ENCODE measurements around the gene NFIA. TPM values are rescaled to one million over a fixed set of nuclear protein-coding genes. Genes with fewer than 3 reads are reported as not detected.

Gene NFIA
- total RNA-seq, 1 experiment from 2014 or later = 12.7 TPM

- CTCF ChIA-PET = no interaction called here
- TF ChIP-seq CTCF (conservative IDR thresholded peaks at IDR 0.05; ENCODE audit: low read depth, low read length) (no peak), EZH2phosphoT487 (IDR thresholded peaks at IDR 0.05; ENCODE audit: borderline replicate concordance, low read length) (no peak), EZH2 (IDR thresholded peaks at IDR 0.05; ENCODE audit: low read length, unreplicated experiment) (no peak)
- no peak for DNase-seq
- Histone ChIP-seq H3K27me3 (ENCODE audit: low read length) (no peaks in the 10 kb centered on the region), H2AFZ (ENCODE audit: low read length) (no peak overlapping the region), H3F3A (ENCODE audit: low read length, unreplicated experiment) (no peaks in the 10 kb centered on the region), H4K20me1 (ENCODE audit: low read length) (no peaks in the 10 kb centered on the region), H3K9me3 (ENCODE audit: low read length) (no peaks in the 10 kb centered on the region), H3K79me2 (ENCODE audit: low read length) (no peaks in the 10 kb centered on the region), H3K4me2 (ENCODE audit: low read length) (no peak overlapping the region), H3K9ac (ENCODE audit: low read length) (no peak overlapping the region), H3K9me2 (replicated peaks; ENCODE audit: low read length) (no peaks in the 10 kb centered on the region), H3K4me1 (ENCODE audit: insufficient read depth, low read length) (peaks cover 17% of the 10 kb centered on the region), H3K36me3 (ENCODE audit: low read depth, low read length) (no peaks in the 10 kb centered on the region), H3K27ac (ENCODE audit: low read length) (no peak overlapping the region), H3K4me3 (ENCODE audit: low read length) (no peak overlapping the region)
- ATAC-seq = no peak
- intact Hi-C loops (cut with micrococcal nuclease) = no loop called here
- POLR2A ChIA-PET (ENCODE audit: unreplicated experiment) = interaction anchor here (0.5 kb wide), 1 partner anchor 118 kb away, joined by 3 read pairs; no protein-coding TSS in a partner anchor
- BruUV-seq (replicated peaks) = no TSS peak
These were observed 152.2 kb downstream of the NFIA start for GRCh38 chr1:61234587-61234919.

DNA sequence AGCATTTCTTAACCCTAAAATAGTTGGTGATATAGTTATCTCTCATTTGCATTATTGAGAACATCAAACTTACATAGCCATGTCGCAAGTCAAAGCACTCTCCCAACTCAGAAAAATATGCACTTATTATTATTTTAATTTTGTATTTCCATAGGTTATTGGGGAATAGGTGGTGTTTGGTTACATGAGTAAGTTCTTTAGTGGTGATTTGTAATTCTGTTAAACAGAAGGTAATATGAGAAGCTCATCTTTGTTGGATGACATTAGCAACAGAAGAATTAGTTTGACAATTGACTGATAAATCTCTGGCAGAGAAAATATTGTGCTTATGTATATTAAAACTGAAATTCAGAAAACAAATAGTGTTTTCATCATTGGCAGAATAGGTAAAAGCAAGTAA lies 154.8 kb downstream of the NFIA start:
- Histone ChIP-seq H3K79me2 (ENCODE audit: low read length) (no peaks in the 10 kb centered on the region), H2AFZ (ENCODE audit: low read length) (no peak overlapping the region), H3K9me2 (replicated peaks; ENCODE audit: low read length) (no peaks in the 10 kb centered on the region), H4K20me1 (ENCODE audit: low read length) (no peaks in the 10 kb centered on the region), H3K4me3 (ENCODE audit: low read length) (no peak overlapping the region), H3K4me2 (ENCODE audit: low read length) (peak overlapping the region; percentile 37), H3K36me3 (ENCODE audit: low read depth, low read length) (no peaks in the 10 kb centered on the region), H3K9ac (ENCODE audit: low read length) (no peak overlapping the region), H3K9me3 (ENCODE audit: low read length) (no peaks in the 10 kb centered on the region), H3F3A (ENCODE audit: low read length, unreplicated experiment) (no peaks in the 10 kb centered on the region), H3K4me1 (ENCODE audit: insufficient read depth, low read length) (peaks cover 29% of the 10 kb centered on the region), H3K27me3 (ENCODE audit: low read length) (no peaks in the 10 kb centered on the region), H3K27ac (ENCODE audit: low read length) (no peak overlapping the region)
- TF ChIP-seq CTCF (conservative IDR thresholded peaks at IDR 0.05; ENCODE audit: low read depth, low read length) = no peak
- no peak for TF ChIP-seq EZH2 (IDR thresholded peaks at IDR 0.05; ENCODE audit: low read length, unreplicated experiment)
- TF ChIP-seq EZH2phosphoT487 (IDR thresholded peaks at IDR 0.05; ENCODE audit: borderline replicate concordance, low read length) = no peak
- POLR2A ChIA-PET (ENCODE audit: unreplicated experiment) = interaction anchor here (0.5 to 0.6 kb wide), 2 partner anchors 63 to 226 kb away, joined by 3 to 5 read pairs; no protein-coding TSS in a partner anchor
- DNase-seq (peak; percentile 45), ATAC-seq (peak; percentile 62)
- no TSS peak for BruUV-seq (replicated peaks)
- intact Hi-C loops (cut with micrococcal nuclease) = no loop called here
- CTCF ChIA-PET = no interaction called here

DNA sequence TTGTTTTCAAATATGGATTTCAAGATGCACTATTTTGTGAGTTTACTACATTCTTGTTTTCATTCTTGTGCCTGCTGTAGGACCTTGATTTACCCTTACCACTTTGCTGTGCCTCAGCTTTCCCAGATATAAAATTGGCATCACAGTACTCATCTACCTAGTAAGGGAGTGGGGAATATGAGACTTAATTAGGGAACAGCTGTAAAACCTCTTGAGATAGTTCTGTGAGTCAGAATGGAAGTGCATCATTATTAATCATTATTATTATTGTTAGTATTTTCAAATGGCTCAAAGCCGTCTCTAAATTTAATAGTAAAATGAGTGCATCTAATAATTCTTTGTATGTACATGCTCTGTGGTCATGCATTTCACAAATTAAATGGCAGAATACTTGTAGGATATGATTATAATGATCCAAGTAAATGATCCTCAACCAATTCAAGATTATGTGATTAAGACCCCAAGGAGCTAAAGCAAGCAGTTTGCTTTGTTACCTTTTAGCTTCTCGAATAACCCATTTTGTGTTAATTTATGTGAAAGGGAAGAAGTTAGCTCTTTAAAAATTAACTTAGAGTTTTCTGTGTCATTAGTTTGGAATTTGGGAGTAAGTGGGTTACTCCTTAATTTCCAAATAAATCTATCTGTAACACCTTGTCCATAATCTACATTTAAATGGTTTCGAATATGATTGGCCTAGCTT lies 155.4 kb downstream of the NFIA start:
- H3K9me2 ChIP-seq (replicated peaks; ENCODE audit: low read length) = no peaks in the 10 kb centered on the region
- no peak overlapping the region for H3K9ac ChIP-seq (ENCODE audit: low read length)
- H3K27me3 ChIP-seq (ENCODE audit: low read length) = no peaks in the 10 kb centered on the region
- ChIA-PET POLR2A (ENCODE audit: unreplicated experiment) (interaction anchor here (0.5 to 0.9 kb wide), 3 partner anchors 62 to 225 kb away, joined by 3 to 5 read pairs (median 4); no protein-coding TSS in a partner anchor), CTCF (no interaction called here)
- H3K9me3 ChIP-seq (ENCODE audit: low read length) = no peaks in the 10 kb centered on the region
- H4K20me1 ChIP-seq (ENCODE audit: low read length) = no peaks in the 10 kb centered on the region
- H3K79me2 ChIP-seq (ENCODE audit: low read length) = no peaks in the 10 kb centered on the region
- no peaks in the 10 kb centered on the region for H3F3A ChIP-seq (ENCODE audit: low read length, unreplicated experiment)
- no peak overlapping the region for H2AFZ ChIP-seq (ENCODE audit: low read length)
- no peak for TF ChIP-seq EZH2 (IDR thresholded peaks at IDR 0.05; ENCODE audit: low read length, unreplicated experiment)
- TF ChIP-seq CTCF (conservative IDR thresholded peaks at IDR 0.05; ENCODE audit: low read depth, low read length) = no peak
- H3K27ac ChIP-seq (ENCODE audit: low read length) = no peak overlapping the region
- peaks cover 29% of the 10 kb centered on the region for H3K4me1 ChIP-seq (ENCODE audit: insufficient read depth, low read length)
- no peak overlapping the region for H3K4me3 ChIP-seq (ENCODE audit: low read length)
- peak overlapping the region; percentile 37 for H3K4me2 ChIP-seq (ENCODE audit: low read length)
- ATAC-seq (peak; percentile 49), DNase-seq (peak; percentile 15)
- no peaks in the 10 kb centered on the region for H3K36me3 ChIP-seq (ENCODE audit: low read depth, low read length)
- no TSS peak for BruUV-seq (replicated peaks)
- intact Hi-C loops (cut with micrococcal nuclease) = no loop called here

All from PC-3 (cell line).